Mammary epithelial cell (primary cell): ENCODE results near the gene PCSK5.

Source experiments
- CTCF ChIP-seq, 2 donors: IDR thresholded peaks in 1 of 2; conservative IDR thresholded peaks in 1 of 2; 2 replicates each; pipeline ENCODE4 v1.5.1; 2011 to 2012; ENCODE audit warnings: inconsistent platforms in 2 of 2, low read length in 2 of 2, mild to moderate bottlenecking in 2 of 2, control low read depth in 1 of 2, low read depth in 1 of 2; ENCODE audit not compliant: insufficient read depth in 1 of 2; ENCODE audit errors: extremely low read depth in 1 of 2
- EZH2 ChIP-seq: IDR thresholded peaks from 2 replicates; pipeline ENCODE4 v1.6.1; 2012; ENCODE audit warnings: low read length, inconsistent platforms, borderline replicate concordance

GRCh38 chr9:76249309-76249708 lies 358.8 kb downstream of the PCSK5 start:
- TF ChIP-seq CTCF (conservative IDR thresholded peaks at IDR 0.05 in 1 of 2, IDR thresholded peaks at IDR 0.05 in 1 of 2; ENCODE audit: extremely low read depth in 1 of 2, insufficient read depth in 1 of 2, low read depth in 1 of 2, low read length in 2 of 2) (no peak), EZH2 (no peak)
